HG03025 (cell line): ENCODE measurements around the gene ASIC4.
A peak's percentile ranks its signal among the peaks of the same experiment; 100 is the strongest.

Source experiments
- ATAC-seq: cut with Tn5 transposase; IDR thresholded peaks from one replicate; pipeline ENCODE4 v1.9.1; 2021; ENCODE audit warnings: mild to moderate bottlenecking, moderate library complexity; ENCODE audit not compliant: unreplicated experiment, low FRiP score

Gene ASIC4

DNA sequence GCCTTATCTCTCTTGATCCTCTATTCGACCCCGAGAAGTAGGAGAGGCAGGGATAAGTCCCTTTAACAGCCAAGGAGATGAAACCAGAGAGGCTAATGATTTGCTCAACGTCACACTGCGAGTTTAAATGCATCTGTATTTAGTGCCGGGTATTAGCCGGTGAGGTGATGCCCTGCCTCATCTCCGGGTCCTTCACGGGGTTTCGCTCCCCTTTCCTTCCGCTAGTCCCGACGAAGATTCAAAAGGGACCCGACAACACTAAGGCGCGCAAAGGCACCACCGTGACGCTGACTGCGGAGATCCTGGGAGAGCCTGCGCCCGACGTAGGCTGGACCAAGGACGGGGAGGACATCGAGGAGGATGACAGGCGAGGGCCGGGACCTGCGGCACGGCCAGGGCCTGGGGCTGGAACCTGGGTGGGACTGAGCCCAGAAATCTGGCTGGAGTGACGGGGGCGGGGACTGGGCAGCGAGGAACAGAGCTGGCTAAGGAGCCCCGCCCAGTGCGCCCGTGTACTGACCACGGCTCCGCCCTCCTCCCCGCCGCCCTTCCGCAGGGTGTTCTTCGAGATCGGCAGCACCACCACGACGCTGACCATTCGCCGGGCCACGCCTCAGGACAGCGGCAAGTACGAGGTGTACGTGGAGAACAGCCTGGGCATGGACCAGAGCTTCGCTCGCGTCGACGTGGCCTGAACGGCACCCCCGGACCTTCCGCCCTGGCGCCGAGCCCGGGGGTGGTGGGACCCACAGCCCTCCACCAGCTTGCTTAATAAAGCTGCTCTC is 16.6 kb upstream of the ASIC4 start:
- ATAC-seq: peak; percentile 17

DNA sequence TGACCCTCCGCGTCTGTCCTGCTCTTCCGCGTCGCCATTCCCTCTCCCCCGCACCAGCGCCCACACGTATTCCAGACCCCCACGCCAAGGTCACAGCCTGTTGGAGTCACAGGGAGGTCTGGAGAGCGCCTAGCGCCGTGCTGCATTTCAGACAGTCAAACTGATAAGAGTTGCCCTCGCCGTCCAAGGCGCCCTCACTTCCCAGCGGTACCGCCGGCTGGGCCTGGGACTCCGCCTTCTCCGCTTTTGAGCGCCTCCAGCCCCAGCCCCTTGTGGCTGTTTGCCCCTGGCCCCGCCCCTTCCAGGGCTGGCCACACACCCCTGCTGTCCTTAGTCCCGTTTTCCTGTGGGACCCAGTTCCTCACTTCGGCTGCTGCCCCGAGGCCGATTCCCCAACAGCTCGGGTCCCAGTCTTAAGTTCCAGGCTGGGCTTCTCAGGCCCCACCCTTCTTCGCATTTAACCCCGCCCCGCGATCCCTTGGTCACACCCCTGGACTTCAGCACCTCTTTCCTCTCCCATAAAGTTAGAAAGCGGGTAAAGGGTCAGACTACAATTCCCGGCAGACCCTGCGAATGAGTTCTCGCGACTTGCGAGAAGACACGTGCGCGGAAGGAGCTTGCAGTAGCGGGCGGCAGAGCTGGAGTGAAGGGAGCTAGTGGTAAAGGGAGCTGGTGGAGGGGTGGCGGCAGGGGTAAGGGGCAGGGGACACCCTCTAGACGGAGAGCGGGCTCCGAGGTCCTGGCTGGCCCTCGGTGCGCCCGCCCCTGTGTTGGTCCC is 15.8 kb upstream of the ASIC4 start, which contains the start of gene GMPPA:
TSS of gene GMPPA (plus strand) at position 612 of the 778 bp plus-strand sequence. CDS start 1,085 bp downstream, outside the sequence.
- ATAC-seq: peak; percentile 97

DNA sequence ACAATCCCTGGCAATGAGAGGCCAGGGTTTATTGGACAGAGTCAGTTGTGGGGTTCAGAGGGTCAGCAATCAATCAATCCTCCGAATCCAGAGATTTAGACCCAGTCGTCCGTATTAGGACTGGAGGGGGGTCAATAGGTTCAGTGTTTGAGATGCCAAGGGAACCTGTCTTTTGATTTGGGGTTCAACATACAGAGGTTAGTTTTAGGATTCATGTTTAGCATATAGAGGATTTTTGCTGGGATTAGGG is 15.3 kb upstream of the ASIC4 start:
- ATAC-seq: no peak

DNA sequence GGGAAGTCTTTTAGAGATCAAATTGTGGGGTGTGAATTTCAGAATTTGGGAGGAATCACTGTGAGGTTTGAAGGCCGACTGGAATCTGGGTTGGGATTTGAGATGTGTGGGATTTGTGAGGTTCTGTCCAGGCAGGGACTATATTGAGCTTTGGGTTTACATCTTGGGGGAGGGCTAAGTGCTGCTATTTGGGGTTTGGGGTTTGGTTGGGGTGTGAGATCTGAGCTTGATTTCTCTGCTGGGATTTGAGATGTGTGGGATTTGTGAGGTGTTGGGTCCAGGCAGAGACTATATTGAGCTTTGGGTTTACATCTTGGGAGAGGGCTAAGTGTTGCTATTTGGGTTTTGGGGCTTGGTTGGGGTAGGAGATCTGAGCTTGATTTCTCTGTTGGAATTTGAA is 14.7 kb upstream of the ASIC4 start:
- no peak for ATAC-seq

DNA sequence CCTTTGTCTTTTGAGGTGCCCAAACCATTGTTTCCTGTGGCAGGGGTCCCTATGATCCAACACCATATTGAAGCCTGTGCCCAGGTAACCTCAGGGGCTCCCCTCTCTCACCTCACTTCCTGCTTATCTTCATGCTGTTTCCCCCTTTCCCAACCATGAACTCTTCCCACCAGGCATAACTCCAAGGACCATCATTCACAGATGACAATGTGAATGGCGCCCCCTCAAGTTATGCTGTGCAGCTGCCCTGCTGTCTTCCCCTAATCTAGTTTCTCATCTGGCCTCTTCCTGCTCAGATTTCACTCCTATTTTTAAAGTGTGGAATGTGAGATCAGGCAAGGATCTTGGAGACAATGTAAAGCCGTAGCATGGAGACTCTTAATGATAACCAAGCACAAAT is 14.1 kb upstream of the ASIC4 start:
- no peak for ATAC-seq

DNA sequence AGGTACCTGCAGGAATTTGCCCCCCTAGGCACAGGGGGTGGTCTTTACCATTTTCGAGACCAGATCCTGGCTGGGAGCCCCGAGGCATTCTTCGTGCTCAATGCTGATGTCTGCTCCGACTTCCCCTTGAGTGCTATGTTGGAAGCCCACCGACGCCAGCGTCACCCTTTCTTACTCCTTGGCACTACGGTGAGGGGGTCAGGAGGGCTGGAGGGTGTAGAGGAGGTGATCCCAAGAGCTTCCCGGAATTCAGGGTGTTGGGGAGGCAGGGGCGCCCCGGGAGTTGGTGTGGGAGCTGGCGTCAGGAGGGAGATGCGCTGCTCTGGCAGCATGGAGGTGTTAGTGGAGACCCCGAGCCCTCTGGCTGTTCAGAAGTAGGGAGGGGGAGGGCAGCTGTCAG is 12.4 kb upstream of the ASIC4 start:
- no peak for ATAC-seq

DNA sequence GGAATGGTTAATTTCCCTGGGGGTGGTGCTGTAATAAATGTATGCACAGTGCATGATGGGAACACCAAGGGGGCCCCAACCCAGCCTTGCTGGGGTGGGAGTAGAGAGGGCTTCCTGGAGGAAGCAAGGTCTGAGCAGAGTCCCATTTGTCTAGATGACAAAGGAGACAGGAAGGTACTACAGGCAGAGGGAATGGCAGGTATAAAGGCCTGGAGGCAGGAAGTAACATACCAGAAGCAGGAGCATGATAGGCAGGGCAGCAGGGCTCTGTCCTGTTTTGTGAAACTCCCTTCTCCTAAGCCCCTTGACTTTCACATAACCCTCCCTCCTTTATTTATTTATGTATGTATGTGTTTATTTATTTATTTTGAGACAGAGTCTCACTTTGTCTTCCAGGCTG is 11.7 kb upstream of the ASIC4 start:
- ATAC-seq: no peak

DNA sequence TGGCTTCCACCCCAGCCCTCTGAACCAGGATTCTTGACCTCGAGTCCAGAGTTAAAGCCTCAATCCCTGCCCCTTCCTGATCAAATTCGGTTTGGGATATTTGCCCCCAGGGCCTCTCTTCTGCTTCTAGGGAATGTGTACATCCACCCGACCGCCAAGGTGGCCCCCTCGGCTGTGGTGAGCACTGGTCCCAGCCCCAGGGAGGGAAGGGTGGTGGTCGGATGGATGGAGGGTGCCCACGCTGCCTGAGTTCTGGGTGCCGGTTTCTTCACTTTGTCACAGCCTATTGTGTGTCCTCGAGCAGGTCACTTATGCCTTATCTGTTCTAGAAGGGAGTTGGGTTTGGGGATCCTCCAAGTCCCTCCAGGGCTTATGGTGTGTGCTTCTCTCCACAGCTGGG is 8.7 kb upstream of the ASIC4 start:
- ATAC-seq: no peak

DNA sequence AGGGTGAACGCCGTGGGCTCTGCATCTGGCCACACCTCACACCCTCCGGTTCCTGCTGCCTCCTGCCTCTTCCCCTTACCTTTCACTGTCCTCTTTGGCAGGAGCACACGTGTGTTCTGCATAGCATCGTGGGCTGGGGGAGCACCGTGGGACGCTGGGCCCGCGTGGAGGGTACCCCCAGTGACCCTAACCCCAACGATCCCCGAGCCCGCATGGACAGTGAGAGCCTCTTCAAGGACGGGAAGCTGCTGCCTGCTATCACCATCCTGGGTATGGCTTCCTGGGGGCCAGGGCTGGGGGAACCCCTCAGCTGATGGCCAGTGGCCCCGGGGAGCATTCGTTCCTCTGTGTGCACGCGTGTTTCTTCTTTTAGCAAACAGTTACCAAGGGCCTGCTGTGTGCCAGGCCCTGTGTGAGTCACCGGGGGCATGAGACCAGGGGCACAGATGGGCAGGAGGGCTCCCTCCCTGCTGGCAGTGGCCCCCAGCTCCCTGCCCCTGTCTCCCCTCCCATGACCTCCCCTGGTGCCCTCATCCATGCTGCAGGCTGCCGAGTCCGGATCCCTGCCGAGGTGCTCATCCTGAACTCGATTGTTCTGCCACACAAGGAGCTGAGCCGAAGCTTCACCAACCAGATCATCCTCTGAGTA is 8.0 kb upstream of the ASIC4 start:
- ATAC-seq: no peak

DNA sequence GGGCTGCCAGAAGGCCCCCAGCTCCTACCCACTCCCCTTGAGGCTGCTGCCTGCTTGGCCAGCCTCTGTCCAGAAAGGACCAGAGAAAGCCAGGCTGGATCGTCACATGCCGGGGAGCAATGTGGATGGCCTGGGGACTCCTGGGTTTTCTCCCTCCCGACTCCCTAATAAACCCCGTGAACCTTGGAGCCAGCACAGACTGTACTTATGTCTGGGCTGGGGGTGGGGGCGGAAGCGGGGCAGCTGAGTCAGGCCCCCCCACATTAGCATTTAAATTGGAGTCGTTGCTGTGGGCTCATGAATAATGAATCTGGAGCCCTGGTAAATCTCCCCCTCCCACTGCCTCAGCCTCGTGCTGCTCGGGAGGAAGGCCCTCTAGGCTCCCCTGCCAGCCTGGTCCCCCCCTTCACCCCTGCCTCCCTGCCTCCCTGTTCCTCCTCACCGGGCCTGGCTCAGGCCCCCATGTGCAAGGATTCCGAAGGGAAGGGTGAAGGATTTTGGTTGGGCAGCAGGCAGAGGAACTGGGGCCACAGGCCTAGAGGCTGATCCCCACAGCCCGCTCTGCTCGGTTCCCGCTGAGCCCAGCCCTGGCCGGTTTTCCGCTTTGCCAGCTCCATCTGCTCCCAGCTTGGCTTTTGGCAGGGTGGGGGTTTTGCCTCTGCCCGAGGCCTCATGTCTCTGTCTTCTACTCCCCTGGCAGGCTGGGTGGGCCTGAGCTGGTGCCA is 7.3 kb upstream of the ASIC4 start:
- ATAC-seq: no peak

DNA sequence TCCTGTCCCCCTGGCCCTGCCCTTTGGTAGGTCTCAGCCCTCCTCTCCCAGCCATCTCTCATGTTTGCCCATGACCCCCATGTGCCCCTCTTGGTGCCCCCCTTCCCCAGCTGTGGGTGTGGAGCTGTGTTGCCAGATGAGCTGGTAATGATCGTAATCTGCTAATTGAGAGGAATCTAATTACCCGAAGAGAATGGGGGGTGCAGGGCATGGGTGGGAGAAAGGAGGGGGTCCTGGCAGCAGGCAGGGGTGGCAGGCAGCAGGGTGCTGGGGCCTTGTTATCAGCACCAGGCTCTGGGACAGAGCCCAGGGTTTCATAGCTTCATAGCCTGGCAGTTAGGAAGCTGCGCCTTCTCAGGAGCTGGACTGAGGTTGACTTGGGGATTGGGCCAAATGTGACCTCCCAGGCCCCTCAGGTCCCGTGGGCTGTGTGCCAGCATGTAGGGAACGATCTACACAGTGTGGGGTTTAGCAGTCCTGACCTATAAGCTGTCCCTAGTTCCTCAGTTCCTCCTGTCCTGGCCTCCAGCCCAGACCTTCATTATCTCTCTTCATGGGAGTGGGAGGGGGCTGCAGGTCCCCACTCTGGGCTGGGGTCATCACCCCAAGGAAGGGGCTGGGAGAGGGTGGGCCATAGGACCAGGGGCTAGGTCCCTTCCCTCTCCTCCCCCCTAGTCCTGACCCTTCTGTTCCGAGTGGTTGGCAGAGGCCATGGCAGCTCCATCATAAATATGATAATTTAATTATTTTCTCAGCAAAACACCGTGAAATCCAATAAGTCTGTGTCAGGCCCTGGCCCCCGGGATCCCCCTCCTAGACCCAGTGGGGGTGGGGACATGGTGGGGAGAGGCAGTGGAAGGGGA is 6.5 kb upstream of the ASIC4 start:
- no peak for ATAC-seq

DNA sequence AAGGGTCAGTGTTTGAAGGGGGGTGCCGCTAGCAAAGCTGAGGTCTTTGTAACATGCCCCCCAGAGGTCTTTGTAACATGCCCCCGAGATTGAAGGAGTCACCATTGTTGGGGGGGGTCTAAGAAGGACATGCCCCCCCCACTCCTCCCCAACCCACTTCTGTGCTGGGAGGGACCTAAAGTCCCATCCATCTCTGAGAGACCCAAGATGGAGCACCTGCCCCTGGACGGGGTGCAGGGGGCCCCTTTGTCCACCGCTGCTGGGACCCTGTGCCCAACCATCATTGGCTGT is 5.9 kb upstream of the ASIC4 start:
- no peak for ATAC-seq

DNA sequence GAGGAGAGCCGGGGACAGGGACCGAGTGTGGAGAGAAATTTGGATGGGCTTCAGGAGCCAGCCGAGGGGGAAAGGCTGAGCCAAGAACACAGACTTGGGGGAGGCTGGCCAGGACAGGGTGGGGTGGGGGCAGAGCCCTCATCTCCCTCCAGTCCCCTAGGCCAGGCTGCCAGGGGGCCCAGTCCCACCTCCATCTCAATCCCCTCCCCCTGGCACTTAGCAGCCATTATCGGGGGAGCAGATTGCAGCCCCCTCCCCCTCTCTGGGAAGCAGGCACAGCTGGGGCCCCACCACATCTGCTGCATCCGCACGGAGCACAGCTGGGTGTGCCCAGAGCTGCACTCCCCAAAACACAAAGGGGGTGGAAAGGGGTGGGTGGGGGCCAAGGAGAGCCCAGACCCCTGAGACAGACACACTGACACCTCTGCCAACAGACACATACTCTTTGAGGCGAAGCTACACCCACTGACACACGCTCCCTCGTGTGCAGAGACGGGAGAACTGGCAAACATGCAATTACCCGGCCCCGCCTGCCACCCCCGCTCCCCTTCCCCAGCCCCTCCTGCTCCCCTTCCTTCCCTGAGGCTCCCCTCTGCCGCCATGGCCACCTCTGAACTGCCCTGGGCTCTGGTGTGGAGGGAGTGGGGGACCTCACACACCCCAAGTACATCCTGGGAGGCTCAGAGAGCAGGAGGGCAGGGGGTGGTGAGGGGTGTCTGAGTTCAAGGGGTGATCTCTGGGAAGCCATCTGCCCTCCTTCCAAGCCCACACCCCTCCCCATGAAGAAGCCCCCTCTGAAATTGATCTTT is 5.1 kb upstream of the ASIC4 start:
- ATAC-seq: peak; percentile 11

DNA sequence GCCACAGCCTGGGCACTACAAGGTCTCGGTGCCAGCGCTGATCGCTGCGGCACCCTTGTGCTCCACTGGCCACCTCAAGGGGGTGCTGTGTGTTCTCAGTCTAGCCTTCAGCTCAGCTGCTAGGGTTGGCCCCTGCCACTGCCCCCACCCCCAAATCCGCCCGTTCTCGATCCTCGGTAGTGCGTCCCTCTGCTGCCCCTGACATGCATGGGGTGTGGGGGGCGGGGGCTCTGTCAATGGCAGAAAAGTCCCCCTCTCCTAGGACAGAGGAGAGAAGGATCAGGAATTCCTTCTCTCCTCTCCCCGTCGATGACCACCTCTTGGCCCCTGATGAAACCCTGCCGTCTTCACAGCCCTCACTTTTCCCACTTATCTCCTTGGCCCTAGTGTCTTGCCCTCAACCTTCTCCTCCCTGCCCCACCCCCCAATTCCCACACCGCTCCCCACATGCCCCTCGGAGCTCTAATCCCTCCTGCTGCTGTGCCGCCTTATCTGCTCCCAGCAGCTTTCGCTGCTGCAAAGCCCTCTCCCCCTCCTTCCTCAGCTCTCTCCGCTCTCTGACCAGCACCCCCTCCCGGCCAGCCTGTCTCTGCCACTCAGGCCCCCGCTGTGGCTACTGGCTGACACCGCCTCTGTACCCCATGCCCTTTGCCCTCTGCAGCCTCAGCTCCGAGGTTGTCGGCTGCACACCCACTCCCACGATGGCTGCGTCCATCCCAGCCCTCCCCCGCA is 4.3 kb upstream of the ASIC4 start:
- peak; percentile 52 for ATAC-seq

DNA sequence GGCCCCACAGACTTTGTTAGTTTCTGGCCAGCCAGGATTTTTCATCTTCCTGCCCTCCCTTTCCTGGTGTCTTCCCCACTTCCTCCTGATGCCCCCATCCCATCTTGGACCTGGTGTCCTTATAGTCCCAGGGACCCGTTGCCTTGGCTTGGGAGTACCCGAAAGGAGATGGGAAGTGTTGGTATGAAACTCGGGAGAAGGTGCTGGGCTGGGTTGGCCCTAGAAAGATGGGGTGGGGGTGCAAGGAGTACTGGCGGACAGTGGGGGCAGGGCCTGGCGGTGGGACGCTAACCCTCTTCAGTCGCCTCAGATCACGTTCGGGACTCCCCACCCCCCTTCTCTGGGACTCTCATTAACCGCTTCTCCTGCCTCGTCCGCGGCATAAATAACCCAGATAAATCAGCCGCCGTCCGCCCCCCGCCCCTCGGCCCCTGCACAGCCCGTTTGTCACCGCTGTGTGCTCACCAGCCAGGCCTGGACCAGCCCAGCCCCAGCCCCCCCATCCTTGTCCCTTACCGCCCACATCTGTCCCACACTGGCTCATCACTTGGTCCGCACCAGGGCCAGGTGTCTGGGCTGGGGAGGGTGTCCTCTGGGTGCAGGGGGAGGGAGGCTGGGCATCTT is 3.7 kb upstream of the ASIC4 start:
- ATAC-seq: no peak

DNA sequence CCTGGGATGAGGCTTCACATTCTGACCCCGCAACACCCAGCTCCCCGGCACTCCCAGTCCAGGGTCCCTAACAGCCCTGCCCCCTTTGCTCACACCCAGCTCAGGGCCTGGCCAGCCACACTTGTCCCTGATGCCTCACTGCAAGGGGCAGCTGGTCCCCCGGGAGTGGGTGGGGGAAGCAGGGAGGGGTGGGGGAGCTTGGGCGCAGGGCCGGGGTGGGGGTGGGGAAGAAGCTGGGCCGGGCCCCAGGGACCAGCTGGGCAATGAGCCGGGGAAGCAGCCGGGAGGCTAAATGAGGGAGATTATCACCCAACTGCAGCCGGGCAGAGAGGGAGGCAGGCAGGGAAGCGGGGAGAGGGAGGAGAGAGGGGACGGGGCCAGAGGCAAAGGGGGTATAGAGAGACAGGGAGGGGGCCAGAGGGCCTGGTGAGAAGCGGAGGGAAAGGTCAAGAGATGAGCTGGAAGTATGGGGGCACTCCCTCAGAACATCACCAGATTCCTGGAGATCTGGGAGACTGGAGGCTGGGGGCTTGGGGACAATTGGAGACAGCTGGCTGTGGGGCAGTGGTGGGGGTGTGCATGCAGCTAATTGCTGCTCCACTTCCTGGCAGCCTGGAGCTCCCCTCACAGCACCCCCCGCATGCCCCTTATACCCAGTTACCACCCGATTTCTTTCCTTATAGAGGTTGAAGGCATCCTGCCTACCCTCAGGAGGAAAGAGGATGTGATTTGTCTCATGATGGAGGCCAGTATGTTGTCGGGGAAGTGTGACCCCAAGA is 2.5 kb upstream of the ASIC4 start:
- ATAC-seq: no peak

DNA sequence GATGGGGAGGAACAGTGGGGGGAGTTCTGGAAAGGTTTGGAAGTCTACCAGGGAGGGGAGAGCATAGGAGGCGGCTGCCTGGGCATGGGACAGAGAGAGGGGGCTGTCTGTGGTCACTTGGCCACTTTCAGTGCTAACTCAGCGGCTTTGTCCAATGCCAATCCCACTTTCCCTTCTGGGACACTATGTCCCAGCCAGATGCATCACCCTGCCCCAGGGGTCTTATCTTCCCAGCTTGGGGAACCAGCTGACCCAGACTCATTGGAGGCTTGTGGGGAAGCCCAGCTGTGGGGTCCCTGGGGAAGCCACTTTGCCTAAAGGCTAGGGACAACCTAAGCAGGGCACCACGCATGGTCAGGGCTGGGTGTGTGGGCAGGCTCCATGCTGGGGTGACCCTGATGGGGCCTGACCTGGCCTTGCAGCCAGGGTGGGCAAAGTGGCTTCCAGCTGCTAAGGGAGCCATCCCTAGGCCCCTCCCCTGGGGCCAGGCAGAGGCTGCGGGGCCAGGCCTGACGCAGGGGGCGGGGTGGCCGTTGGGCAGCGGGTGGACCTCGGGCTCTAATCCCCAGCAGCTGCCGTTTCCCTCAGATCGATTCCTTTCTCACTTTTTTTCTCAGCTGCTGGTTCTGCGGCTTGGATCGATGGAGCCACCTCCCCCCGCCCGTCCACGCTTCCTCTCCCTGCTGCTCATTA is 1.6 kb upstream of the ASIC4 start:
- ATAC-seq: no peak
